ENCODE data around the gene DDX51. TPM values are rescaled to one million over a fixed set of nuclear protein-coding genes. Genes with fewer than 3 reads are reported as not detected.

Gene DDX51
- total RNA-seq, 1 donor from 2014 or later, result 9.6 TPM

GRCh38 chr12:132114667-132115066 lies 29.5 kb downstream of the DDX51 start:
- H3K27ac Mint-ChIP-seq (ENCODE audit: unreplicated experiment), result no peak overlapping the region
- no peak for TF ChIP-seq CTCF (IDR thresholded peaks at IDR 0.05)
- H3K4me3 Mint-ChIP-seq (ENCODE audit: unreplicated experiment), result no peak overlapping the region
- H3K4me1 Mint-ChIP-seq (ENCODE audit: low read depth), result no peaks in the 10 kb centered on the region
- no peaks in the 10 kb centered on the region for H3K27me3 Mint-ChIP-seq (ENCODE audit: low read depth)
- no peaks in the 10 kb centered on the region for H3K9me3 Mint-ChIP-seq (ENCODE audit: low read depth)
- no peak for DNase-seq (ENCODE audit: low spot score)
- peaks cover 34% of the 10 kb centered on the region for H3K36me3 Mint-ChIP-seq (ENCODE audit: low read depth)

- DNase-seq (ENCODE audit: low spot score), result no peak
- no peak overlapping the region for H3K27ac Mint-ChIP-seq (ENCODE audit: unreplicated experiment)
- TF ChIP-seq CTCF (IDR thresholded peaks at IDR 0.05), result no peak
- no peak overlapping the region for H3K4me3 Mint-ChIP-seq (ENCODE audit: unreplicated experiment)
- H3K9me3 Mint-ChIP-seq (ENCODE audit: low read depth), result no peaks in the 10 kb centered on the region
- peaks cover 6% of the 10 kb centered on the region for H3K4me1 Mint-ChIP-seq (ENCODE audit: low read depth)
- peaks cover 40% of the 10 kb centered on the region for H3K36me3 Mint-ChIP-seq (ENCODE audit: low read depth)
- no peaks in the 10 kb centered on the region for H3K27me3 Mint-ChIP-seq (ENCODE audit: low read depth)
Measured at GRCh38 chr12:132111654-132112304, 32.3 kb downstream of the DDX51 start.

GRCh38 chr12:132110677-132111076 lies 33.4 kb downstream of the DDX51 start:
- no peaks in the 10 kb centered on the region for H3K27me3 Mint-ChIP-seq (ENCODE audit: low read depth)
- no peak overlapping the region for H3K27ac Mint-ChIP-seq (ENCODE audit: unreplicated experiment)
- H3K36me3 Mint-ChIP-seq (ENCODE audit: low read depth), result peaks cover 36% of the 10 kb centered on the region
- H3K9me3 Mint-ChIP-seq (ENCODE audit: low read depth), result no peaks in the 10 kb centered on the region
- H3K4me3 Mint-ChIP-seq (ENCODE audit: unreplicated experiment), result no peak overlapping the region
- TF ChIP-seq CTCF (IDR thresholded peaks at IDR 0.05), result no peak
- DNase-seq (ENCODE audit: low spot score), result no peak
- peaks cover 9% of the 10 kb centered on the region for H3K4me1 Mint-ChIP-seq (ENCODE audit: low read depth)

GRCh38 chr12:132109741-132110140 lies 34.4 kb downstream of the DDX51 start:
- Mint-ChIP-seq H3K27ac (ENCODE audit: unreplicated experiment) (no peak overlapping the region), H3K27me3 (ENCODE audit: low read depth) (no peaks in the 10 kb centered on the region), H3K36me3 (ENCODE audit: low read depth) (peaks cover 38% of the 10 kb centered on the region), H3K4me3 (ENCODE audit: unreplicated experiment) (no peak overlapping the region), H3K4me1 (ENCODE audit: low read depth) (peaks cover 9% of the 10 kb centered on the region), H3K9me3 (ENCODE audit: low read depth) (no peaks in the 10 kb centered on the region)
- DNase-seq (ENCODE audit: low spot score), result no peak
- no peak for TF ChIP-seq CTCF (IDR thresholded peaks at IDR 0.05)

- DNase-seq (ENCODE audit: low spot score), result no peak
- Mint-ChIP-seq H3K4me1 (ENCODE audit: low read depth) (peaks cover 9% of the 10 kb centered on the region), H3K36me3 (ENCODE audit: low read depth) (peaks cover 31% of the 10 kb centered on the region), H3K27ac (ENCODE audit: unreplicated experiment) (no peak overlapping the region), H3K9me3 (ENCODE audit: low read depth) (no peaks in the 10 kb centered on the region), H3K27me3 (ENCODE audit: low read depth) (no peaks in the 10 kb centered on the region), H3K4me3 (ENCODE audit: unreplicated experiment) (no peak overlapping the region)
- TF ChIP-seq CTCF (IDR thresholded peaks at IDR 0.05), result no peak
Measured at GRCh38 chr12:132108211-132108832, 35.8 kb downstream of the DDX51 start.
